Fibroblast of skin of abdomen (primary cell): ENCODE data around the gene TMEM101.
"Not testable (repeated sequence)": the region's sequence is repeated elsewhere in the genome, so short reads cannot be mapped to it uniquely, and the experiment has no call there.

Experiments used
- DNase-seq: peaks from one replicate; pipeline ENCODE4 v3.0.0-alpha.2; 2013

Gene TMEM101

DNA sequence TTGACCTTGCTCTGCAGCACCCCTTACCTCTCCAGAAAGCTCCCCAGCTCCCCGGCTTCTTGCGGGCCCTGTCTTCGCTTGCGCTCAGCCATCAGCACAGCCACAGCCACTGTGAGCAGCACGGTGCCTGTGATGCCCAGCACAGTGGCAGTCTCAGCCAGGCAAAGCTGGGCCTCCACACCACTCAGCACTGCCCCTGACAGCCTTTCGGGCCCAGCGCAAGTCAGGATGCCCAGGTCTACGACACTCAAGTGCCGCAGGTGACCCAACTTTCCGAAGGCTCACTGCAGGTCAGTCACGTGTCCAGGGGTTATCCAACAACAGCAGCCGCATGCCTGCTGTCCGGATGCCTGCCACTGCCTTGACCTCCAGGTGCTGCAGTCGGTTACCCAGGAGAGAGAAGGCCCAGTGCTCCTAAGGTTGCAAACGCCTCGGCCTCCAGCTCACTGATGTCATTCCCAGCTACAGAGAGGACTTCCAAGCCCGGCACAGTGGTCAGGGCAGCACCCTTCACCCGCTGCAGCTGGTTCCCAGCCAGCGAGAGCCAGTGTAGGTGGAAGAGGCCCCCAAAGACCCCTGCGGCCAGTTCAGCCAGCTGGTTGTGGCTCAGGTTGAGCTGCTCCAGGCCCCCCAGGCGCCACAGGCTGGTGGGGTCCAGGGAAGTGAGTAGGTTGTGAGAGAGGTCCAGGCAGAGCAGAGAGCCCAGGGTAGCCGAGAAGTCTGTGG is 8.9 kb upstream of the TMEM101 start:
- DNase-seq = no peak

DNA sequence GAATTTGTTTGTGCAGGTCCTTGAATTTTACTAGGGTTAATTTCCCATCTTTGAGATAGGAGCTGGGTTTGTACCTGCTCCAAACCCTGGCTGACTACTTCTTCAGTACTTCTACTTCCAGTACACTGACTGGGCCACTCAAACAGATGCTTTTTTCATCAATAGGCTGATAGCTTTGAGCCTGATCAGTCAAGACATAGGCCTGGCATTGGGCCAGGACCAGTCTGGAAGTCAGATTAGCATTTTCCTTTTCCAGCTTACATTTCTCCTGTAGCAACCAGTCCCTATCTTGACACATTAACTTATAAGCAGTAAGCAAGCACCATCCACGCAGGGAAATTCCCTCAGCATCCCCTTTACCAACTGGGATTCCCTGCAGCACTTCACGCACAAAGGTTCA is 7.5 kb upstream of the TMEM101 start:
- DNase-seq = no peak

DNA sequence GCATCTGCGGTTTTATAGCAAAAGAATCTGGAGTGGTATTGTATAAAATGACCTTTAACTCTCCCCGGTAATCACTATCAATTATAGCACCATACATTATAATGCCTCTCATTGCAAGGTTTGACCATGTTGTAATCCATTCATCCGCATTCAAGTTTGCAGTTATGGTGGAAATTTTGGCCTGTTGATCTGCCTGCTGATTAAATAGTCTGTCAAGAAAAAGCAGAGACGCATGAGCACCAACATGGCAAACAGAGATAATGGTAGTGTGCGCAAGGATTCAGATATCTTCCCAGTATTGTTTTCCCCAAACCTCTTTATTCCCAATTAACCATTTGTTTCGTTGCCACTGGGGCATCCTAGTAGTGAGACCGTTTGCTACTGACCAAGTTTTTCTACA is 6.5 kb upstream of the TMEM101 start:
- DNase-seq = not testable (repeated sequence)

DNA sequence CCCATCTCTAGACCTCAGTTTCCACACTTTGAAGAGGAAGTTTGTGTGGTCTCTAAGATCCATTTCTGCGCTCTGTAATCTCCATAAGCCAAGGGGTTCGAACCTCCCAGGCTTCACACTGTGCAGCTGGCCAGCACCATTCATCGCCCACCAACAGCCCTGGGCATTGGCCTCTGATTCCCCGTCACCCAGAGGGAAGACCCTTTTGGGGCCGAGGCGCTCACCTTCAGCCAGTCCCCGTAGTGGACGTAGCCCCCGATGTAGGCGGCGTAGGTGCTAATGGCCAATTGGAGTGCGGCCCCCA is 678 bp downstream of the TMEM101 start:
- no peak for DNase-seq

DNA sequence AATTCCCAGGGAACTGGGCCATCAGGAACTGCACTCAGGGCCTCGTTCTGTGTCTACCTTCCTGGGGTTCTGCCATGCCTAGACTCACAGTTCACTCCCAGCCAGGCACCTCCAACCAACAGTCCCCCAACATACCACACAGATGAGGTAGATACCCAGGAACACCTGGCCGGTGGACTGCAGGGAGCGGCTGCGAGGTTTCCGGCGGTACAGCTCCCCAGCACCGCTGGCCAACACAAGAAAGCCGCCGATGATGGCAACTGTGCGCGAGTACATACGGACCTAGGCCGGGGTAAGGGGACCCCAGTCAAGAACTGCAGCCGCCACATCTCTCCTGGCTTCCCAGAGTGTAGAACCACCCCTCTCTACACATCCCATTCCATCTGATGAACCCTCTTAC is 1.9 kb downstream of the TMEM101 start:
- no peak for DNase-seq

DNA sequence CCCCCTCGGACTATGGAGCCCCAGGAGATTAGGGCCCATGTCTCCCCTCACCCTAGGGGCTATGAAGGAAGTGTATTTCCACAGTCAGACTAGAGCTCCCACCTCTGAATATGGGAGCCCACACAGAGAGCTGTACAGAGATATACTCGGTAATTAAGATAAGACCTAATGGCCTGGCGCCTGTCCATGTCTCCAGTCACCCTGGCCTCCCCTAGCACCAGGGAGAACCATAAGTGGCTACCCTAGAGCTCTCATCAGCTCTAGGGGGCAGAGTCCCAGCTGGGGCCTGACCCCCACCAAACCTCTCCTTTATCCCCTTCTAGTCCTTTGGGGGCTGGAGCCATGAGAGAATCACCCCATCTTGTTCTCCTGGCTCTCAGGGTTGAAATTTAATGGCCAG is 2.4 kb downstream of the TMEM101 start:
- no peak for DNase-seq

DNA sequence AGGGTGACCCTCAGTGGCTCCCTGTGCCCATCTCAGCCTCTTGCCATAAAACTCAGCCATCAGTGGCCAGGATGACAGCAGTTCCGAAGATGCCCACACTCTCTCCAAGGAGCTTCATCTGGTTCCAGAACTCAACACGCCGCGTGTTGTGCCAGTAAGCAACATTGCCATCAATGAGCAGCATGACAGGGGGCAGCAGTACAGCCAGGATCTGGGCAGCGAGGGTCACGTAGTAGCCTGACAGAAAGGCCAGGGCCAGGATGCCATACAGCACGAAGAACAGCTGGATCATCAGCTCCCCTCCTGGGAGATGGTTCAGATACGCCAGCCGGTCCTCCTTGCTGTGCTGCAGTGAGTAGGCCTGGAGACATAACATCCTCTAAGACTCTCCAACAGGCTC is 2.9 kb downstream of the TMEM101 start:
- DNase-seq = no peak

DNA sequence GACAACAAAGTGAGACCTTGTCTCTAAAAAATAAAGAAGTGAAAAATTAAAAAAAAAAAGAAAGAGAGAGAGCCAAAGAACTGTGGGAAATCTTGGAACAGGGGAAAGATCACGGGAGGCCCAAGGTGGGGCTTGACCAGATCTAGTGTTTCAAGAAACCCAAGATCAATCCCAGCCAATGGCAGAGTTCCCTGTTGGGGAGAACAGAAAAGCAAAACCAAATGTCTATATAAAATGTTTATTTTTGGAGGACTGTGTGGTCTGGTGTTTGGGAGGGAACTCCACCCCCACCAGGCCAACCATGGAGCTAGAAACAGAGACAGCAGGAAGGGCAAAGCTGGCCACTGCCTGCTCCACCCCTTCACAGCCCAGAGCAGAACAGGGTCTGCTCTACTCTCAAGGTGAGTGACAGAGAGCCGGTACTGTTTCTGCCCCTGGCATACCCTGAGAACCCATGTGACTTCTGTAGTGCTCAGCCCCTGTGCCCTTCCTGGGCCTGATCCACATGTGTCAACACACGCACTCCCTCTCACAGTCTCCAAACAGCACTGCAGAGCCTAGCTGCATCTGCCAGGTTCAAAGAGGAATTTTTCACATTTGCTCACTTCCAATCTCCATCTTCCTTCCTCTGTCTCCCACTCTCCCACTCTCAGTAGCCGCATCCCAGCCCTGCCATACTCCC is 3.7 kb downstream of the TMEM101 start:
- no peak for DNase-seq

DNA sequence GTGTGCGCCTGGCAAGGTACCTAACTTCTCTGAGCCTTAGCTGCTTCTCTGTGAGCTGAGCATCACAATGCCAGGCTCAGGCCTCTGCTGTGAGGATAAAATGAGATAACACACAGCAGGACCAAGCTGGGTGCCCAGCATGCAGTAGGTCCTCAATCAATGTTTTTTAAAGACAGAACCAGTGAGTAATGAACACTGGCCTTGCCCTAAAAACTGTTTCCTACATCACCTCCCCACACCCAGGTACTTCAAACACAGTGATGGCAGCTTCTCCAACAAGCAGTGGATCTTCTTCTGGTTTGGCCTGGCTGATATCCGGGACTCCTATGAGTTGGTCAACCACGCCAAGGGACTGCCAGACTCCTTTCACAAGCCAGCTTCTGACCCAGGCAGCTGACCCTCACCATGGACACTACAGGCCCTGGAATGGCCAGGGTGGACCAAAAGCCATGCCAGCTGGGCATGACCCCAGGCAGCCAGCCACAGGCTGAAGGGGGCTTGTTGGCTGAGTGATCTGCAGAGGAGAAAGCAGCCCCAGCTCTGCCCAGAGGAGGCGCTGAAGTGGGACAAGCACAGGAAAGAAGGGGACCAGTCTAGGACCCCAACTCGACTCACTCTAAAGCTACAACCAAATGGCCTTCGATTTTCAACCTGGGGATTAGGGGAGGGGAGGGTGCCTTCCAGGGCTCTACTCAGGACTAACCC is 6.4 kb downstream of the TMEM101 start:
- DNase-seq = no peak

DNA sequence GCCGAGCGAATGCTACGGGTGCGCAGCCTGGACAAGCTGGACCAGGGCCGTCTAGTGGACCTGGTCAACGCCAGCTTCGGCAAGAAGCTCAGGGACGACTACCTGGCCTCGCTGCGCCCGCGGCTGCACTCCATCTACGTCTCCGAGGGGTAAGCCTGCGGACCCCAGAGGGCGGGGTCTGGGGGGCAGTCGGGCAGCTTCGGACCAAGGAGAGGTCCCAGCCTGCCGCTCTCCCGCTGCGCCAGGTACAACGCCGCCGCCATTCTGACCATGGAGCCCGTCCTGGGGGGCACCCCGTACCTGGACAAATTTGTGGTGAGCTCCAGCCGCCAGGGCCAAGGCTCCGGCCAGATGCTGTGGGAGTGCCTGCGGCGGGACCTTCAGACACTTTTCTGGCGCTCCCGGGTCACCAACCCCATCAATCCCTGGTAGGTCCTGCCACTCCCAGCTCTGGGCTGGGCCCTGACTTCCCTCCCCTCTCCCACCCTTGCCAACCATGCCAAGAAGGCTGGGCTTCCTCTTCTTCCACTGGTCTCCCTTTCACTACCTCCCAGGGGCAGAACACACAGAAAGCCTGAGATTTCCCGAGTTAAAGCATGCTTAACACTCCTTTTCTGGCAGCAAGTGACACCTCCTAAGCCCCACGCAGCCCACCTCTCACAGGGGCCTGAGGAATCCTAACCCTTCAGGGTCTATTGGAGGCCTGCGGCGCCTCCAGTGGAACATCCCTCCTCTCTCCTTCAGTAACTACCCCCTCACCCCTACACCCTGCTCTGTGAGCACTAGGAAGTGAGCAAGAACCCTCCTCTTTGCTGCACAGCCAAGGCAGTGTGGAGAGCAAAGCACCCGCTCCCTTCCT is 7.2 kb downstream of the TMEM101 start:
- DNase-seq = no peak

DNA sequence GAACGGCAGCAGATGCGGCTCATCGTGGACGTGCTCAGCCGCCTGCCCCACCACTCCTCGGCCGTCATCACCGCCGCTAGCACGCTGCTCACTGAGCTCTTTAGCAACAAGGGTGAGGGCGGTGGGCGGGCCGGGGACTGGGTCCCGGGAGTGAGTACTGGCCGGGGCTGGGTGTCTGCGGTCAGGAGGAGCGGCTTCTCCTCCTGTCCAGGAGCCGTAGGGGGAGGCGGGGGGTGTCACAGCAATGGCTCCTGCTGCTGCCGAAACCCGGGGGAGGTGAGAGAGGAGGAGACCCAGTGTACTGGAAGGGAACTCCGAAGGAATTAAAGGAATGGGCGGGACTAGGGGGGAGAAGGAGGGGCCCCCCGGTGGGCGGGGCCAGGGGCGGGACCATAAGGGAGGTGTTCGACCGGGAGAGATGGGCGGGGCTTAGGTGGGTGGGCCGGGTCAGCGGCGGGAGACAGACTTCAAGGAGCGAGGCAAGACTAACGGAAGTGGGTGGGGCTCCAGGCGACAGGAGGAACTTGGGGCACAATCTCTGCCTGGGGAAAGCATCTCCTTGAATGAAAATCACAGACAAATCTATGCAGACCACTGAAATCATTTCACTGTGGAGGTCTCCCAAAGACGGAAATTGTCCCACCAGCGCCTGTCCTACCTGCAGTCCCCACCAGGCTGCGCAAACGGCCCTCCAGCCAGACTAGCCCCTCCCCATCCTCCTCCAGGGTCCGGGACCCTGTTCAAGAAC is 8.0 kb downstream of the TMEM101 start:
- peak; percentile 96 for DNase-seq

DNA sequence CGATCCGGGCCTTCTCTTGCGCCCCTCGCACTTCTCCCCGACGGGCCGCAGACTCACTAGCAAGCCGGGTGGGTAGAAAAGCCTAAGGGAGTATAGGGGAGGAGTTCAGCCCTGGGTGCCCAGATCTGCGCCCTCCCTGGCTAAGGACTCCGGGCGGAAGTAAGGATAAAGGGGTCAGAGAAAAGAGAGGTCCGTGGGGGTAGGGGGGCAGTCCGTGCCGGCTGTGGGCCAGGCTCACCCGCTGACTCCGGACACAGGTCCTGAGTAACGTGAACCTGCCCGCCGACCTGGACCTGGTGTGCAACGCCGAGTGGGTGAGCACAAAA is 8.5 kb downstream of the TMEM101 start:
- no peak for DNase-seq

DNA sequence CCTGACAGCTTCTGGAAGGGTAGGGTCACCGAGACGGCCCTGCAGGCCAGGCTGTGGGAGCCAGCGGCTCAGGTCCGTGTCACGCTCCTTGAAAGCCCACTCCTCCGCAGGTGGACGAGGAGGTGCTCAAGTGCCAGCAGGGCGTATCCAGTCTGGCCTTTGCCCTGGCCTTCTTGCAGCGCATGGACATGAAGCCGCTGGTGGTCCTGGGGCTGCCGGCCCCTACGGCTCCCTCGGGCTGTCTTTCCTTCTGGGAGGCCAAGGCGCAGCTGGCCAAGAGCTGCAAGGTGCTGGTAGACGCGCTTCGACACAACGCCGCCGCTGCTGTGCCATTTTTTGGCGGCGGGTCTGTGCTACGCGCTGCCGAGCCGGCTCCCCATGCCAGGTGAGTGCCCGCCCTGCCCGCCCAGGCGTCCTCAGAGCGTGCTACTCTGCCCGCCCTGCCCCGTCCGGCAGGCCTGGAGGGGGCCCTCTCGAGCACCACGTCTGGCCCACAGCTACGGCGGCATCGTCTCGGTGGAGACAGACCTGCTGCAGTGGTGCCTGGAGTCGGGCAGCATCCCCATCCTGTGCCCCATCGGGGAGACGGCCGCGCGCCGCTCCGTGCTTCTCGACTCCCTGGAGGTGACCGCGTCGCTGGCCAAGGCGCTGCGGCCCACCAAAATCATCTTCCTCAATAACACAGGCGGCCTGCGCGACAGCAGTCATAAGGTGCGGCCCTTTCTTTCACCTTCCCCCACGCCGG is 9.1 kb downstream of the TMEM101 start:
- no peak for DNase-seq

DNA sequence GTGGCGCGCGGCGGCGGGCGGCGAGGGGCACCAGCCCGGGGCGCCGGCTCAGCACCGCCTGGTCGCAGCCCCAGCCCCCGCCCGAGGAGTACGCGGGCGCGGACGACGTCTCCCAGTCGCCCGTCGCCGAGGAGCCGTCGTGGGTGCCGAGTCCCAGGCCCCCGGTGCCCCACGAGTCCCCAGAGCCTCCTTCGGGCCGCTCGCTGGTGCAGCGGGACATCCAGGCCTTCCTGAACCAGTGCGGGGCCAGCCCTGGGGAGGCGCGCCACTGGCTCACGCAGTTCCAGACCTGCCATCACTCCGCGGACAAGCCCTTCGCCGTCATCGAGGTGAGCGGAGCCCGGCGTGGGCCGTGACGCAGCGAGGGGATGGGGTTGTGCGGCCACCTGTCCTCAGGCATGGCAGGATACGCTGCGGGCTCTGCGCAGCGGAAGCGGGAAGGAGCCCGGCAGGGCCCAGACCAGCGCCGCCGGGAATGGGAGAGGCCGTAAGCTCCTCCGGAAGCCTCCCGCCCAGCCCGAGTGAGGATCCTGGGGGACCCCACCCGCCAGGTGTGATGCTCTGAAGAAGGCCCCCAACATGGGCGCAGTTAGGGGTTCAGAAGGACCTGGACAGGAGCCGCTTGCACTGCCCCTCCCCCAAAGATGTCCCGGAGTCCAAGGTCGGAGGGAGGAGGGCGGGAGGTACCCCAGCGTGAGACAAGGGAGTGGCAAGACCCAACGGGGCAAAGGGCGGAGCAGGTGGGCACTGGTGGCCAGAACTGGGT is 9.8 kb downstream of the TMEM101 start:
- DNase-seq = no peak

DNA sequence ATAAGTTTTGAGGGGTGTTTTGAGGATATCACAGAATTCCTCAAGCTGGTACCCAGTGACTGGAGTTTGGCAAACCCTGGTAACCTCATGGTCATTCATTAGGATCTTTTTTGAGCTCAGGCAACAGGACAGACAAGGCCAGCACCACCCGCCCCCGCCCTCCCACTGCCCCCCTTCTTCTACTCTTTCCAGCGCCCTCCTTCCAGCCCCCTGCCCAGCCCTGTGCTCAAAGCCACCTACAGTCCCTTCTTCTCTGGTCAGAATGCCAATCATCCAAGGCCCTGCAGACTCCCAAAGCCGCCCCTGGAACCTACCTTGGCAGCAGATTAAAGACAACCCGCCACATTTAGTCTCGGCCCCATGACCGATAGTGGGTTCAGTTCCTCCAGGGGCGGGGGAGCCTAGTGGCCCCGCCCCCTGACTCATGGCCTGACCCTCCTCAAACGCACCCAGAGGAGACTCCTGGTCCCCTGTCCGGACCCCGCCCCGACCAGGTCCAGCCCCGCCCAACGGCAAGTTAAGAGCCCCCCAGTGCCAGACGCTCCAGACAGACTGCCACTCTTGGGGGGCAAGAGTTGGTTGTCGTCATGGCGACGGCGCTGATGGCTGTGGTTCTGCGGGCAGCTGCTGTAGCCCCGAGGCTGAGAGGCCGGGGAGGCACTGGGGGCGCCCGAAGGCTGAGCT is 10.5 kb downstream of the TMEM101 start, which contains the start of gene NAGS:
TSS of gene NAGS (plus strand) at position 546 of the 684 bp plus-strand sequence. CDS start at position 588, 42 bp downstream.
- no peak for DNase-seq

DNA sequence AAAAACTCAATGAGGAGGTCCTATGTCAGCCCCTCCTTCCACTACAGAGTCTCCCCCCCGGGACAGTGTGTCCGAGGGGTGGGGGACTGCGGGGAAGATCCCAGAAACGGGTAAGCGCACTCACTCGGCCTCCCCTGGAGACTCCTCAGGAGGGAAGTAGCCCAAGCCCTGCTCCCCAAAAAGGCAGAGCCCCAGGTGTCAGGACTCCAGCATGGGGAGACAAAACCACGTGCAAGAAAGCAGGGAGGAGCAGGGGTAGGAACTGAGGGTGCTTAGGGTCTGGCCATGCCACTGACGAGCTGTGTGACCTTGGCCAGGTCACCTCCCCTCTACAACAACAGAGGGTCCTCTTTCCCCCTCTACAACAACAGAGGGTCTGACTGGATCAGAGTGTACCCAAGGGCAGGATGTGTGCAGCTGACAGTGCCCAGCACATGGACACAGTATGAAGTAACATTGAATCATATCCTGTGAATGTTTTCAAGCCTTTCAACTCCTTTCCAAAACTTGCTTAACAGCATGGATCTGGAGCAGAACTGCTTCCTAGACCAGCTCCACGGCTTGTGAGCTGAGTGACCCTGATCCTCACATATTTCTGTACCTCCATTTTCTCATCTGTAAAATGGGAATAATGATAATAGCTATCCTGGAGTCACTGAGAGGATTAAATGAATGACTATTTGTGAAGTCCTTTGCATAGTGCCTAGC is 12.5 kb downstream of the TMEM101 start:
- peak; percentile 81 for DNase-seq

DNA sequence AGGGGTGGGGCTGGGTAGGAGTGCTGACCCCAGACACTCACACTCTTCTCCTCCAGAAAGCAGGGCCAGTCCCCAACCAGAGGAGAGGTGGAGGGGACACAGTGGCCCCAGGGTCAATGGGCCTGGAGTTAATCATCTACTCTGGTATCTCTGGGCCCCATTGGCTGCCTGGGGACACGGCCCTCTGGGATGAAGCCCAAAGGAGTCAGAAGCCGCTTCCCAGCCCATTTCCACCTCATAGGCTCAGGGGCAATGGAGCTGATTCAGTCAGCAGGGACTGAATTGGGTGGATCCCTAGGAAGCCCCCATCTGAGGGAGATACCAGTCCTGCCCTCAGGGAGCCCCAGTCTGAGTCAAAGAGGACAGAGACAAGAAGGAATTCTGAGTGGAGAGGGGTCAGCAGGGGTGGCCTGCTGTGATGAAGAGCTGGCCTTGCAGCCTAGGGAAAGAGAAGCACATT is 13.3 kb downstream of the TMEM101 start:
- no peak for DNase-seq

DNA sequence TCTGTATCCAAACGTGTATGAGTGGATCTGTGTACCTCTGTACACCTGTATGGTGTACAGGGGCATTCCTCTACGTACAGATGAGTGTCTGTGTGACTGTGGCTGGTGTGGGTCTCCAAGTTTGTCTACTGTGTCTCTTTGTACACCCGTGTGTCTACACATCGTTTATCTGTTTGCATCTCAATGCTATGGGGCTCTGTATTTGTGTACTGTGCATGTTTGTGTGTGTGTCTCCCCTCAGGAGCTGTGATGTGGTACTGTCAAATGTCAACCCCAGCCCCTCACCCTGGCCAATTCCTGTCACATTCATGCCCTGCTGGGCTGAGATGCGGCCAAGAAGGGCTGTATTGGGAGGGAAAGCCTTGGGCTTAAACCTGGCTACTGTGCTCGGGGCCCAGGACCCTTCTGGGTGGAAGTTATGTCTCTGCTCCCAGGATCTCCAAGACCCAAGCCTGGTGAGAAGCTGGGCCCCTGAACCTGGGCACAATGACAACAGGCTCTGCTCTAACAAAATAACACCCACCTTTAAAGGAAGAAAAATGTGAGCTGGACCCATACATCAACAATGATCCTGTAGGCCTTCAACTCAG is 13.8 kb downstream of the TMEM101 start:
- DNase-seq = no peak
